Peyer's patch (tissue), 4 donors: ENCODE measurements around the gene FNIP1.

Experiments
- CTCF ChIP-seq, 6 experiments: fragments of 450-650 bp in 4 of 6; fragments of 200-600 bp in 2 of 6; sonication (generic) in 1 of 6; IDR thresholded peaks; one replicate each; pipeline ENCODE4 v1.5.1; 2017 to 2019; ENCODE audit warnings: antibody characterized with exemption in 6 of 6, mild to moderate bottlenecking in 3 of 6, moderate library complexity in 1 of 6
- POLR2A ChIP-seq, 2 donors: fragments of 450-650 bp; IDR thresholded peaks; one replicate each; pipeline ENCODE4 v1.5.1; 2017; ENCODE audit warnings: antibody characterized with exemption in 2 of 2, mild to moderate bottlenecking in 2 of 2, moderate library complexity in 2 of 2

GRCh38 chr5:131617140-131617822, 179.5 kb downstream of the FNIP1 start:
- TF ChIP-seq CTCF (IDR thresholded peaks at IDR 0.05) (no peak), POLR2A (IDR thresholded peaks at IDR 0.05) (no peak)
